ENCODE results near the gene SLC38A2.

SLC38A2 gene

DNA sequence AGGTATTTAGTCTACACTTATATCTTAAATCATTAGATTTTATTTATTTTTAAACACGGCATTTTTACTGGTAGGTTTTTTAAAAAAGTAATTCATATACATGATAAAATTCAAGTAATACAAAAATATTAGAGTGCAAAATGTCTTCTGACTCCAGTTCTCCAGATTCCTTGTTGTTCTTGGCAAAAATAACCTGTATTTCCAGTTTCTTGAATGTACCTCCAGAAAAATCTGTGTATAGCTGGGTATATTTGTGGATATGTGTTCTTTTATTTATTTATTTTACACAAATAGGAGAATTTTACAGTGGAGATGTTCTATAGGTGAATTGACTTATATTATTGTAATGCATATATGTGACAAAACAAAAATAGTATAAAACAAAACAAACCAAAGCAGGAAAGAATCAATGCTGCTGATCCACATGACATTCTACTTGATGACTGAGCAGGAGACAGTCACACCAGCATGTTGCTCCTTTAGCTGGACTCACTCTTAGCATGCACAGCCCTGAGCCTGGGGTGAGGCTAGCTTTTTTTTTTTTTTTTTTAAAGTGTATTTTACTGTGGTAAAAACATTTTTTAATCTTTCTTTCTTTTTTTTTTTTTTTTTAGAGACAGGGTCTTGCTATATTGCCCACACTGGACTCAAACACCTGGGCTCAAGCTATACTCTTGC is 42.2 kb upstream of the SLC38A2 start:
- H2AFZ ChIP-seq (ENCODE audit: low read length): no peak overlapping the region
- H3K27me3 ChIP-seq (replicated peaks; ENCODE audit: insufficient read depth, low read length): no peaks in the 10 kb centered on the region
- H3F3A ChIP-seq (ENCODE audit: insufficient read depth, low read length): no peaks in the 10 kb centered on the region
- H3K4me3 ChIP-seq (ENCODE audit: low read length): no peak overlapping the region
- no peak overlapping the region for H3K4me2 ChIP-seq (ENCODE audit: low read depth, low read length)
- no peaks in the 10 kb centered on the region for H3K9me2 ChIP-seq (replicated peaks; ENCODE audit: insufficient read depth, low read length)
- no peak overlapping the region for H3K9ac ChIP-seq (ENCODE audit: low read length)
- H3K4me1 ChIP-seq (ENCODE audit: low read length): no peaks in the 10 kb centered on the region
- TF ChIP-seq EZH2phosphoT487 (IDR thresholded peaks at IDR 0.05; ENCODE audit: low read length) (no peak), EZH2 (optimal IDR thresholded peaks at IDR 0.05; ENCODE audit: low read depth, low read length) (no peak)
- TF ChIP-seq, protein P1, sequence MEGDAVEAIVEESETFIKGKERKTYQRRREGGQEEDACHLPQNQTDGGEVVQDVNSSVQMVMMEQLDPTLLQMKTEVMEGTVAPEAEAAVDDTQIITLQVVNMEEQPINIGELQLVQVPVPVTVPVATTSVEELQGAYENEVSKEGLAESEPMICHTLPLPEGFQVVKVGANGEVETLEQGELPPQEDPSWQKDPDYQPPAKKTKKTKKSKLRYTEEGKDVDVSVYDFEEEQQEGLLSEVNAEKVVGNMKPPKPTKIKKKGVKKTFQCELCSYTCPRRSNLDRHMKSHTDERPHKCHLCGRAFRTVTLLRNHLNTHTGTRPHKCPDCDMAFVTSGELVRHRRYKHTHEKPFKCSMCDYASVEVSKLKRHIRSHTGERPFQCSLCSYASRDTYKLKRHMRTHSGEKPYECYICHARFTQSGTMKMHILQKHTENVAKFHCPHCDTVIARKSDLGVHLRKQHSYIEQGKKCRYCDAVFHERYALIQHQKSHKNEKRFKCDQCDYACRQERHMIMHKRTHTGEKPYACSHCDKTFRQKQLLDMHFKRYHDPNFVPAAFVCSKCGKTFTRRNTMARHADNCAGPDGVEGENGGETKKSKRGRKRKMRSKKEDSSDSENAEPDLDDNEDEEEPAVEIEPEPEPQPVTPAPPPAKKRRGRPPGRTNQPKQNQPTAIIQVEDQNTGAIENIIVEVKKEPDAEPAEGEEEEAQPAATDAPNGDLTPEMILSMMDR (IDR thresholded peaks at IDR 0.05; ENCODE audit: low read length): no peak
- H3K79me2 ChIP-seq (ENCODE audit: low read length): no peaks in the 10 kb centered on the region
- H4K20me1 ChIP-seq (ENCODE audit: insufficient read depth, low read length): no peaks in the 10 kb centered on the region
- H3K27ac ChIP-seq (ENCODE audit: low read length): no peak overlapping the region
- H3K9me3 ChIP-seq (replicated peaks; ENCODE audit: insufficient read depth, low read length): no peaks in the 10 kb centered on the region
- H3K36me3 ChIP-seq (replicated peaks; ENCODE audit: insufficient read depth, low read length): no peaks in the 10 kb centered on the region
- DNase-seq: no peak

DNA sequence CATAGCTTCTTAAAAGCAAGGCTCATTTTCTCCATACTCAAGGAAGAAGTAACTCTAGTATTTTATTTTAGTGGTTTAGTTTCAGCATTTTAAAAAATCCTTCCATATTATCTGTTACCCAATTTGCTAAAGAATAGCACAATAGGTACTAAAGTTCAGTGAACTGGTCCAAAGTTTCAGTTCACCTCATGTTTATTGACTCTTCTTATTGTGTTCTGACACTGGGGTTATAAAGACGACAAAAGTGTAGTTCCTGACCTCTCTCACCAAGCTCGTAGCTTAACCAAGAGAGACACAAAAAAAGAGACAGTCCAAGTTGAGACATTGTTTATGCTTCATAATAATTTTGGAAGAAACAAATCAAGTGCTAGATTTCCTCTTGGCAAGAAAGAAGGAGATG is 40.8 kb upstream of the SLC38A2 start:
- H2AFZ ChIP-seq (ENCODE audit: low read length): no peak overlapping the region
- no peak for TF ChIP-seq EZH2 (optimal IDR thresholded peaks at IDR 0.05; ENCODE audit: low read depth, low read length)
- TF ChIP-seq, protein P1 (IDR thresholded peaks at IDR 0.05; ENCODE audit: low read length): no peak
- H3K4me3 ChIP-seq (ENCODE audit: low read length): no peak overlapping the region
- H3K36me3 ChIP-seq (replicated peaks; ENCODE audit: insufficient read depth, low read length): no peaks in the 10 kb centered on the region
- H3K9me2 ChIP-seq (replicated peaks; ENCODE audit: insufficient read depth, low read length): no peaks in the 10 kb centered on the region
- H3K9ac ChIP-seq (ENCODE audit: low read length): no peak overlapping the region
- no peaks in the 10 kb centered on the region for H3K27me3 ChIP-seq (replicated peaks; ENCODE audit: insufficient read depth, low read length)
- H3K4me2 ChIP-seq (ENCODE audit: low read depth, low read length): no peak overlapping the region
- H3K9me3 ChIP-seq (replicated peaks; ENCODE audit: insufficient read depth, low read length): no peaks in the 10 kb centered on the region
- no peak overlapping the region for H3K27ac ChIP-seq (ENCODE audit: low read length)
- no peaks in the 10 kb centered on the region for H3K79me2 ChIP-seq (ENCODE audit: low read length)
- DNase-seq: no peak
- no peaks in the 10 kb centered on the region for H3K4me1 ChIP-seq (ENCODE audit: low read length)
- H4K20me1 ChIP-seq (ENCODE audit: insufficient read depth, low read length): no peaks in the 10 kb centered on the region
- H3F3A ChIP-seq (ENCODE audit: insufficient read depth, low read length): no peaks in the 10 kb centered on the region

DNA sequence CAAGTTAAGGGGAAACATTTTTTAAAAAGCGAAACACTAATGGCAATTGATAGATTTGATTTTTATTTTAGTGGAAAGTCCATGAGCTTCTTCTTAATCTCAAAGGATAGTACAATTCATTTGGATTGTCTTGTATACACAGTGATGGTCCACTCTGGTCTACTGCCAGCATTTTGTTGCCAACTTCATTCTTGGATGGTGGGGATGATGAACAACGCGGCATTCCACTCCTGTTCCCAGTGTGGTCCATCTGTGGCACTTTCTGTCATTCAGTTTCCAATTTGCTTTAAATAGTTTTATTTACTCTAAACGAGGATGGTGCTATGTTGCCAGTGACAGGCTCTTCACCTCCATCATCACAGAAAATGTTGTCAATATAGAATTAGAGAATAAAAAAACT is 40.3 kb upstream of the SLC38A2 start:
- no peak overlapping the region for H2AFZ ChIP-seq (ENCODE audit: low read length)
- no peak overlapping the region for H3K9ac ChIP-seq (ENCODE audit: low read length)
- no peaks in the 10 kb centered on the region for H3K27me3 ChIP-seq (replicated peaks; ENCODE audit: insufficient read depth, low read length)
- TF ChIP-seq EZH2phosphoT487 (IDR thresholded peaks at IDR 0.05; ENCODE audit: low read length) (no peak), EZH2 (optimal IDR thresholded peaks at IDR 0.05; ENCODE audit: low read depth, low read length) (no peak)
- TF ChIP-seq, protein P1 (IDR thresholded peaks at IDR 0.05; ENCODE audit: low read length): no peak
- H3K9me3 ChIP-seq (replicated peaks; ENCODE audit: insufficient read depth, low read length): no peaks in the 10 kb centered on the region
- no peak for DNase-seq
- no peaks in the 10 kb centered on the region for H3K79me2 ChIP-seq (ENCODE audit: low read length)
- H3F3A ChIP-seq (ENCODE audit: insufficient read depth, low read length): no peaks in the 10 kb centered on the region
- no peaks in the 10 kb centered on the region for H3K36me3 ChIP-seq (replicated peaks; ENCODE audit: insufficient read depth, low read length)
- H3K4me1 ChIP-seq (ENCODE audit: low read length): no peaks in the 10 kb centered on the region
- H3K4me3 ChIP-seq (ENCODE audit: low read length): no peak overlapping the region
- no peaks in the 10 kb centered on the region for H3K9me2 ChIP-seq (replicated peaks; ENCODE audit: insufficient read depth, low read length)
- no peaks in the 10 kb centered on the region for H4K20me1 ChIP-seq (ENCODE audit: insufficient read depth, low read length)
- H3K27ac ChIP-seq (ENCODE audit: low read length): no peak overlapping the region
- no peak overlapping the region for H3K4me2 ChIP-seq (ENCODE audit: low read depth, low read length)
